ENCODE measurements around the gene AXL. TPM values are rescaled to one million over a fixed set of nuclear protein-coding genes. Genes with fewer than 3 reads are reported as not detected.
A peak's percentile ranks its signal among the peaks of the same experiment; 100 is the strongest.

Gene AXL
- total and polyA plus RNA-seq, 9 of the 15 experiments (the other 6 are each of a cell fraction or from before 2014, with no cell fraction given) = 0.80 to 6.6 (median 1.6) TPM

- no peak for DNase-seq (ENCODE audit: extremely low read depth in 1 of 4, low spot score in 3 of 4)
- no peak for FAIRE-seq
- H3K79me2 ChIP-seq (ENCODE audit: control insufficient read depth, insufficient read depth, low read length) = peaks cover 5% of the 10 kb centered on the region; the same call in 1 of the 3 replicates
- in situ Hi-C loops (cut with MboI) = loop anchor here (25.0 kb wide), 1 partner anchor 257 kb away; no protein-coding TSS in a partner anchor
- peaks cover 7% of the 10 kb centered on the region; the same call in 1 of the 2 replicates for H4K20me1 ChIP-seq (replicated peaks; ENCODE audit: control insufficient read depth, insufficient read depth, low read length)
- no peaks in the 10 kb centered on the region for H3K9me3 ChIP-seq (replicated peaks; ENCODE audit: control insufficient read depth, insufficient read depth, low read depth, low read length)
- no peak for ATAC-seq
- 97% methylated on average over 4 of the region's 4 CpGs for WGBS (ENCODE audit: insufficient coverage, low coverage, missing lambda C conversion rate)
- H3K36me3 ChIP-seq (ENCODE audit: control insufficient read depth, insufficient read depth, low read length) = peaks cover 83% of the 10 kb centered on the region
- peaks cover 11 to 12% of the 10 kb centered on the region in 2 experiments; a peak in 4 of 5 replicates for H3K4me1 ChIP-seq (replicated peaks in 1 of 2; ENCODE audit: control insufficient read depth in 2 of 2, insufficient read depth in 2 of 2, low read length in 2 of 2)
- BruUV-seq (replicated peaks) = no TSS peak
- intact Hi-C loops (cut with micrococcal nuclease) = loop anchor here (5.0 kb wide), 2 partner anchors 47 to 103 kb away; partner anchors contain the start of gene TGFB1
- no peak overlapping the region for H3K4me3 ChIP-seq
- no peak overlapping the region for H2AFZ ChIP-seq (ENCODE audit: low read depth, low read length)
- CTCF ChIA-PET (ENCODE audit: low intra/inter-chr PET ratio) = no interaction called here
- no peak overlapping the region for H3K4me2 ChIP-seq (ENCODE audit: insufficient read depth, low read length)
- TF ChIP-seq CSDE1 (IDR thresholded peaks at IDR 0.05) (no peak), TOE1 (IDR thresholded peaks at IDR 0.05; ENCODE audit: borderline replicate concordance) (no peak), TOE1 (CRISPR knock-in tag; IDR thresholded peaks at IDR 0.05; ENCODE audit: borderline replicate concordance, low read depth) (no peak), RBM25 (IDR thresholded peaks at IDR 0.05; ENCODE audit: low read depth, low read length, severe bottlenecking) (peak; percentile 59)
- H3K27me3 ChIP-seq (ENCODE audit: control insufficient read depth in 2 of 2, insufficient read depth in 2 of 2, low read length in 2 of 2) = no peaks in the 10 kb centered on the region
- H3K9me1 ChIP-seq (ENCODE audit: control insufficient read depth, insufficient read depth, low read length) = no peaks in the 10 kb centered on the region
- no peak overlapping the region for H3K9ac ChIP-seq (ENCODE audit: insufficient read depth in 1 of 2, low read depth in 2 of 2, low read length in 2 of 2)
- POLR2A ChIA-PET = interaction anchor here (0.6 to 1.4 kb wide), 5 partner anchors 10 to 164 kb away, joined by 3 to 5 read pairs (median 4); partner anchors contain the start of gene HNRNPUL1
- H3K27ac ChIP-seq (ENCODE audit: extremely low read depth, low read depth, low read length) = no peak overlapping the region
Measured at GRCh38 chr19:41304706-41305483, 85.9 kb downstream of the AXL start.
